Measurements from ENCODE around the gene PDXP.

The PDXP gene

GRCh38 chr22:37680191-37680851 is 21.8 kb downstream of the PDXP start:
- no peak for TF ChIP-seq CTCF (IDR thresholded peaks at IDR 0.05; ENCODE audit: low read depth, low read length)
- DNase-seq: no peak
- H3K27me3 ChIP-seq (ENCODE audit: insufficient read depth, low read depth, severe bottlenecking): no peaks in the 10 kb centered on the region
- H3K36me3 ChIP-seq: no peaks in the 10 kb centered on the region
- no peak overlapping the region for H3K27ac ChIP-seq
- no peak overlapping the region for H3K4me3 ChIP-seq (ENCODE audit: low read depth, low read length)
- H3K9me3 ChIP-seq (ENCODE audit: severe bottlenecking): no peaks in the 10 kb centered on the region

GRCh38 chr22:37681001-37681424 is 22.5 kb downstream of the PDXP start:
- no peak for TF ChIP-seq CTCF (IDR thresholded peaks at IDR 0.05; ENCODE audit: low read depth, low read length)
- no peak for DNase-seq
- H3K9me3 ChIP-seq (ENCODE audit: severe bottlenecking): no peaks in the 10 kb centered on the region
- H3K36me3 ChIP-seq: no peaks in the 10 kb centered on the region
- no peak overlapping the region for H3K4me3 ChIP-seq (ENCODE audit: low read depth, low read length)
- no peak overlapping the region for H3K27ac ChIP-seq
- H3K27me3 ChIP-seq (ENCODE audit: insufficient read depth, low read depth, severe bottlenecking): no peaks in the 10 kb centered on the region

- Histone ChIP-seq H3K27me3 (ENCODE audit: insufficient read depth, low read depth, severe bottlenecking) (no peaks in the 10 kb centered on the region), H3K9me3 (ENCODE audit: severe bottlenecking) (no peaks in the 10 kb centered on the region), H3K4me3 (ENCODE audit: low read depth, low read length) (no peak overlapping the region), H3K36me3 (no peaks in the 10 kb centered on the region), H3K27ac (no peak overlapping the region)
- peak; percentile 97 for TF ChIP-seq CTCF (IDR thresholded peaks at IDR 0.05; ENCODE audit: low read depth, low read length)
- DNase-seq: peak; percentile 85
Measured at GRCh38 chr22:37681556-37682049, 23.1 kb downstream of the PDXP start.

- Histone ChIP-seq H3K27me3 (ENCODE audit: insufficient read depth, low read depth, severe bottlenecking) (no peaks in the 10 kb centered on the region), H3K27ac (no peak overlapping the region), H3K9me3 (ENCODE audit: severe bottlenecking) (no peaks in the 10 kb centered on the region), H3K4me3 (ENCODE audit: low read depth, low read length) (no peak overlapping the region), H3K36me3 (peaks cover 15% of the 10 kb centered on the region)
- no peak for DNase-seq
- no peak for TF ChIP-seq CTCF (IDR thresholded peaks at IDR 0.05; ENCODE audit: low read depth, low read length)
Measured at GRCh38 chr22:37684803-37685615, 26.5 kb downstream of the PDXP start.

GRCh38 chr22:37686002-37686982 is 27.8 kb downstream of the PDXP start, which contains the start of gene NOL12:
Gene NOL12 (plus strand): TSS chr22:37686343. CDS start chr22:37686393, 50 bp downstream.
- H3K36me3 ChIP-seq: peaks cover 23% of the 10 kb centered on the region
- peak within 1 kb of the TSS; percentile 73 for H3K4me3 ChIP-seq (ENCODE audit: low read depth, low read length)
- H3K27ac ChIP-seq: peak within 1 kb of the TSS; percentile 89
- no peak for TF ChIP-seq CTCF (IDR thresholded peaks at IDR 0.05; ENCODE audit: low read depth, low read length)
- no peaks in the 10 kb centered on the region for H3K27me3 ChIP-seq (ENCODE audit: insufficient read depth, low read depth, severe bottlenecking)
- DNase-seq: peak; percentile 86
- no peaks in the 10 kb centered on the region for H3K9me3 ChIP-seq (ENCODE audit: severe bottlenecking)
